Activated CD4-positive, alpha-beta T cell treated with anti-CD3 and anti-CD28 coated beads, Interleukin-2, amount 50 U/mL, for 1 hour (primary cell): Measurements from ENCODE around the gene MRTFB.
"Not testable (repeated sequence)": the region's sequence is repeated elsewhere in the genome, so short reads cannot be mapped to it uniquely, and the experiment has no call there.

Experiments used
- DNase-seq: peaks from one replicate; pipeline ENCODE4 v3.0.0-alpha.2; 2020

MRTFB gene

DNA sequence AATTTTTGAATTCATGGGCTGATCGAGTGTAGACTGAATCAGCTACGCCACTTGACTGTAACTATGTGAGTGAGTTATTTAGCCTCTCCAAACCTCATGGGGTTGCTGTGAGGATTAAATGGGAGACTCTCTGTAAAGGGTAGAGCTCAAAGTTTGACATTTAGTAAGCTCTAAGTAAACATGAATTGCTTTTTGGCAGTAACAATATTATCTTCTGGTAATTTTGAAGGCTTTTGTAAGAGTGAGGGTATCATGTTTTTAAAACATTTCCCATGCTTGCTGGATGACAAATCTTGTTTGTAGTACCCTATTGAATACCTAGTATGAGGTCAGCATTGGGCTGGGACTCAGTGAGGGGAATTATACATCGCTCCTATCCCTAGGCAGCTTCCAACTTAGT lies 35.3 kb downstream of the MRTFB start:
- DNase-seq: no peak

DNA sequence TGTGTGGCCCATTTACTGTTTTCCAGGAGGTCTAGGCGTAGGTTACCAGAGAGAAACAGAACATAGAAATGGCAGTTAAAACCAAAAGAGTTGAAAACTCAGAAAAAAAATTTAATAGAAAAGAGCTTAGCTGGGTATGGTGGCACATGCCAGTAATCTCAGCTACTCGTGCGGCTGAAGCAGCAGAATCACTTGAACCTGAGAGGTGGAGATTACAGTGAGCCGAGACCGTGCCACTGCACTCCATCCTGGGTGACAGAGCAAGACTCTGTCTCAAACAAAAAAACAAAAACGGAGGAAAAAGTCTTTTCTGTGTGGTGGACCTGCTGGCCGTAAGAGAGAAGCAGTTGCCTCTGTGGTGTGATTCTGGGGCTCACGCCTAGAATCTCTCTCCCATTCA lies 35.8 kb downstream of the MRTFB start:
- no peak for DNase-seq

DNA sequence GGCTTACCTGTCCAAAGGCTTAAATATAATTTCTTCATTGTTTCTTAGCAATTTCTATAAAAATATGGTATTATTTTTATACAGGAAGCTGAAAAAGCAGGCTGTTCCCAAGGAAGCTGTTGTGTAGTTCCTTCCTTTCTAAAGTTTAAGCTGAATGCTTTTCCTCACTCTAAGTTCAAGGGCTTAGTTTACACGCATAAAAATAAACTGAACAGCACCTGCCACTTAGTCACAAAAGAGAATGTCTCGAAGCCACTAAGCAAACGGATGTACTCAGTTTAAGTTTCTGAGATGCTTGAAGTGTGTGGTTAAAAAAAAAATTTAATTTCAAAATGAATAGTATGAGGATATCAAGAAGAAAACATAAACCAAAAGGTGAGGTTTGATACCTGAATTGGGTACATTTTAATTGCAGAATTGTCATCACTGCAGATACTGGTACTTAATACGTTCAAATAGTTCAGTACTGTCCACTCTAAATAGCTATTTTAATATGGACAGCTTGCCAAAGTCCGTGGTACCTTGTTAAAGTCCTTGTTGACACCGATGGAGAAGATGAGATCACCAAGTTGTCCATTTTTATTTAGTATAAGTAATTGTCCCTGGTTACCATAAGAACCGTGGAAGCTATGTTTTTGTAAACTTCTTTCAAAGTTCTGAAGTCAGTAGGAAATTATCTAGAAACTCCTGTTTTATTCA lies 38.1 kb downstream of the MRTFB start:
- no peak for DNase-seq

DNA sequence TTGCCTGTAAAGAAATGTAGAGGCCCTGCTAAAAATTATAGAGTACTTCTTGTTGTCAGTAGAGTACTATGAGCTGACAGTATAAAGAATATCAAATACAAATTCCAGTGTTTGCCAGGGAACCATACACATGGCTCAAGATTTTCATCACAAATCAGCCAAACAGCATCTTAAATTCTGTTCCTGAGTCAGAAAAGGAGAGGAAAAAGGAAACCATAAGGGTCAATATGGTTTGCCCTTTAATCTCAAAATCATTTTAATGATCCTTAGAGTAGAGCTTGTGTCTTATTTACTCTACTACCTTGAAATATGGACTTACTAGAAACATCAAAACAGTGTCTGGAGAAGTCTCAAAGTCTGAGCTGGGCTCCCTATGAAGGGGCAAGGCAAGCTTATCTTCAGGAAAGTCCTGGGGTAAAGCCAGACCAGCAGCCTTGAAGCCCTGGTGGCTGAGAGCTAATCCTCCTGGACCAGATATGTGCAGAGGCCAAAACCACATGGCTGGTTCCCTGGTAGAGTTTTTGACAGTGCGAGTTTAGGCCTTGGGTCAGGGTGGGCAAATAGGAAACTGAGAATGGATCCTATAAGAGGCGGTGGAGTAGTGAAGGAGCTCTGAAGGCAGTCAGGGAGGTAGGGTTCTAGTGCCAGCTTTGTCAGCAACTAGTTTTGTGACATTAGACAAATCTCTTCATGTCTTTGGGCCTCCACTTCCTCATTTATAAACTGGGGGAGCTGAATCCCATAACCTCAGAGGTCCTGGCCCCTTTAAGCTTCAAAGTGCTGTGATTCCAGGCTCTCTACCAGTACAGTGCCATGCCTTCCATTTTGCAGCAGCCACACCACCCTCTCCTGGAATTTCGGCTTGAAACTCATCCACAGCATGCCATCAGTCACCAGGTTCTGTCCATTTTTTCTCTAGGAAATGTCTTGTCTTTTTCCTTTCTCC lies 38.9 kb downstream of the MRTFB start:
- no peak for DNase-seq

DNA sequence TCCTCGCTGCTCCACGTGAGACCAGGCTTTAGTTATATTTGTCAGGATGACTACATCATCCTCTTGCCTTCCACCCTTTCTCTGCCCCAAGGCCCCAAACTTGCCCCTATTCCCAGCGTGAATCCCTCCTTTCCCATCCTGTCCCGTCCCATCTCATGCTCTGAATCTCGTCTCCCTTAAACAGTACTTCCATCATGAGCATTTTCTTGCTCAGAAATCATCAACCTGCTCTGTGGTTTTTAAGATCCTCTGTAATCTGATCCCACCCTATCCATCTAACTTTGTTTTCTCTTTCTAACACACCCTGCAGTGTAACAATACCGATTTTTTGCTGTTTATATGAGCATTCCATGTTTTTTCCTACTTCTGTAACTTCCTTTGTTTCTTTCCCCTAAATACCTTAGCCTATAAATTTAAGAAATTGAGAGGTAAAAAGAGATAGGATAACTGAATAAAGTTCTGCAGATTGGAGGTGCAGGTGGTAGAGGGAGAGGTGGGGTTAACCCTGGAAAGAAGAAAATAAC lies 39.7 kb downstream of the MRTFB start:
- DNase-seq: no peak

DNA sequence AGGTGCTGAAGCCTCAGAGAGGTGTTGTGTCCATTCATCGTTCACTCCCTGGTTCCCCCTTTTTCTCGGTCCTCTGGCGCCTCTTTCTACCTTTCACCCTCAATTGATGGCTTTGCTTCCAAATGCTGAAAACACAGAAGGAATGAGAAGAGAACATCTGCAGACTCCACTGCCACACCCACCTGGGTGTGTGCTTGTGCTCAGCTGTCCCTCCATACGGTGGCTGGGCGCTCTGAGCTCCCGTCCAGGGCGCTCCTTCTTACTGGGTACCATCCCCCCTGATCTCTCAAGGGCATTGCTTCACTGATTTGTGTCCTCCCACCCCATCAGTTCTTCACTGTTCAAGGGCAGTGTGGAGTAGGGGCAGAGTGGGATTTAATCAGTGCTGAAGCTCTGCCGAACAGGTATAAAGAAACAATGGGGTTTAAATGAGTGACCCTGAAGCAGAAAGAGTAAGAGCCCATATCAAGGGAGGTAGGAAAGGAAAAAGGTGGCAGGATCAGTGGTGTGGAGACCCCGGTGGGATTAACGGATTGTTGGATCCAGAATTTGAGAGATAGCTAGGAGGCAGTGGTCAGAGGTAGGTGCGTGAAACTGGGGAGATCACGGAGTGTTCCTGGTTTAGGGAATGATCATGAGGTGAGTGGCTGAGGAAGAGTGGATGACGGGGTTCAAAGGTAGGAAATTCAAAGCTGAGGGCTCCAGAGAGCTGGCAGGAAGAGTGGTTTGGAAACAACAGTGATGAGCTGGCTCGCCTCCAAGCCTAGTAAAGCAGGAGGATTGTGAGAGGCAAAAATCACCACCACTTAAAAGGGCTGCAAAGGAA lies 40.8 kb downstream of the MRTFB start:
- DNase-seq: no peak

DNA sequence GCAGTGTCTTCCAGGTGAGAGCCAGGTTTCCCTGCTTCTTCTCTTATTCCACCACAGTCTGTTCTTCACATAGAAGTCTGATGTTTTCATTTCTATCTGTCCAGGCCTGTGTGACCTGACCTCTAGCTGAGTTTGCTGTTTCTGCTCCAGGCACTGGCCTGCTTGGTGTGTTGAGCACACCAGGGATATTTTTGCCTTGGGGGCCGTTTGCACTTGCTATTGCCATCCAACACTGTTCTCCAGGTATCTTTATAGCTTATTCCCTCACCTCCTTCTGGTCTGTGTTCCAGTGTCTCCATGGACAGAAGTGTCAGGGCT lies 41.4 kb downstream of the MRTFB start:
- no peak for DNase-seq

DNA sequence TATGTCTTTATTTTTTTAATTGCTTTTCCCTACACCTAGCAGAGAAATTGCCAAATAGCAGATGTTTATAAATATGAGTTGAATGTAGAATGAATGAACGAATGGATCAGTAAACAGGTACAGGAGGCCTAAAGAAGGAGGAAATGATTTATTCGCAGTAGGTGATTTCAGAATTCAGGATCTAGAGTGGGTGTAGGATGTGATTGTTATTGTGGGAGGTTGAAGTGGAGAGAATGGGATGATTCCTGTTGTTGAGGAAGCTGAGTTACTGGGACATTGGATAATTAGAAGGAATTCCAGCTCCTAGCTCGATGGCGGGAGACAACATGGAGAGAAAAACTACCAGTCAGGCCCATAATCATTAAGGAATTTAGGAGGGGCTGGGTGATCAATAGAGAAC lies 42.2 kb downstream of the MRTFB start:
- no peak for DNase-seq

DNA sequence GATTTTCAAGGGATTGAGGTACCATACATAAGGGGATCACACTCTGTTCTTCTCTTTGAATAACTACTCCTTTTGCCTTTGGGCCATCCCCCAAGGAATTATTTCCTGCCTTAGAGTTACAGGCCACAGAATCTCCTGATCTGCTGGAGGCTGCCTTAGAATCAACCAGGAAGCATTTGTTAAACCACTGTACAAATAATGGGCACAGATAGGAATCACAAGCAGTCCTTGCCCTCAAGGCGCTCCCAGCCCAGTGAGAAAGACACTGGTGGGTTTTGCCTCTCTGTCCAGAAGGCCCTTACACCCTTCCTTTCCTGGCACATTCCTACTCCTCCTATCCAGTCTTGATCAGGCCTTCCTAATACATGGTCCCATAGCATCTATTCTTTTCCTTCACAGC lies 45.9 kb downstream of the MRTFB start:
- DNase-seq: no peak

DNA sequence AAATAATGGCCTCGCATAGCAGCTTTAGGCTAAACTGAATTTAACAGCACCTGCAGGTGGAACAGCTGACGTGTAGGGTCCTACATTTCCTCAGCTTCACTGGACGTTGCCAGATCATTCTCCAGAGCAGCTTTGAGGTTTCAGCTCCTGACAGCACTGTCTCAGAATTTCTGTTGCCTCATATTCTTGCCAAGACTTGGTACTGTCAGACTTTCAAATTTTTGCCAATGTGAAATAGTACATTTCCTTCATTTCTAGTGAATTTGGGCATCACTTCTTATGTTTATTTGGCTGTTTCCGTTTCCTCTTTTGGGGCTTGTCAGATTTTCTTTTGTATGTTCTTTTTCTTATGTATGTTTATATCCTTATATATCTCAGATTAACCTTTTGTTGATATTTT lies 48.7 kb downstream of the MRTFB start:
- DNase-seq: no peak

DNA sequence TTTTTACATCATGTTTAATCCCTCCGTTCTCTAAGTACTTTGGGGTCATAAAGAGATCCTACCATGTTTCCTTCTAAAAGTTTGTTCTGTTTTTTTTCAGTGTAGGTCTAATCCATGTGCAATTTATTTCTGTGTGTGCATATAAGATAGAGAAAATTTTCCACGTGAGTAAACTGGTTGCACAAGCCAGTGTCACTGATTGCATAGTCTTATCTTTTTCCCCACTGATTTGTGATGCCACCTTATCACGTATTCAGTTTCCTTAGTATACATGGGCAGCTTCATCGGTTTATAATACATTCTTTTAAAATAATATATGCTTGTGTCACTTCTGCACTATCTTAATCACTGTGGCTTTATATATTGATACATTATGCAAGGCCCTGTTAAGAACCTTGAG lies 49.2 kb downstream of the MRTFB start:
- no peak for DNase-seq

DNA sequence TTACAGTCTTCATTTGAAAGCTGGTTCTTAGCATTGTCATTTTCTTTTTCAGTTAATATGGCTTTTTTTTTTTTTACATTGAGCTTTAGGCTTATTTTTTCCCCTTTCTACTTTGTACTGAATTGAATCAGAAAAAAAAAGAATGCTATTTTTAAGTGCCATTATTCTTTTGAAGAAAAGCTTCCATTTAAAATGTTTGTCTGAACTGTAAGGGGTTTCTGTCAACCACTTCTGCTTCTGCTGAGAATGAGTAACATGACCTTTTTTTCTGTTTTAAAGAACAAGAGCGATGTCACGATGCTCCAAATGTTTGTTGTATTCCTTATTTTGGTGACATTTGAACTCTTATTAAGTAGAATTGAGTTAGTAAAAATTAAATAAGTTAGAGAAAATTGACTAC lies 50.0 kb downstream of the MRTFB start:
- no peak for DNase-seq

DNA sequence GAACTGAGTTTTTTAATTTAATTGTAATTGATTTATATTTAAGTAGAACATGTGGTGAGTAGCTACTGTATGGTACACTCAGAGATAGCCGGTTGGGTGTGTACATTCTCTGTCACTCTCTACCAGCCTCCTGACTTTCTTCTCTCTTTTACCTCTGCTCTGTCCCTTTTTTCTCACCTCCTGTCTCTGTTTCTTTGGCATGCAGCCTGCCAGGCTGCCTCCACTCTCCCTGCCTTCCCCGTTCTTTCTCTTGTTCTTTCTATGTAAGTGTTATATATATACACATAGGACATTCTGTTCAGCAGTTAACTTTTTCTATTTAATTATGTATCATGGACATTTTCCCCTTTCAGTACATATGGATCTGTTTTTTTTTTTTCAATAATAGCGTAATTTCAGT lies 50.8 kb downstream of the MRTFB start:
- DNase-seq: no peak

DNA sequence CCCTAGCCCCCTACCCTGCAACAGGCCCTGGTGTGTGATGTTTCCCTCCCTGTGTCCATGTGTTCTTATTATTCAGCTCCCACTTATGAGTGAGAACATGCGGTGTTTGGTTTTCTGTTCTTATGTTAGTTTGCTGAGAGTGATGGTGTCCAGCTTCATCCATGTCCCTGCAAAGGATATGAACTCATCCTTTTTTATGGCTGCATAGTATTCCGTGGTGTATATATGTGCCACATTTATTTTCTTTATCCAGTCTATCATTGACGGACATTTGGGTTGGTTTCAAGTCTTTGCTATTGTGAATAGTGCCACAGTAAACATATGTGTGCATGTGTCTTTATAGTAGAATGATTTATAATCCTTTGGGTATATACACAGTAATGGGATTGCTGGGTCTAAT lies 51.3 kb downstream of the MRTFB start:
- not testable (repeated sequence) for DNase-seq

DNA sequence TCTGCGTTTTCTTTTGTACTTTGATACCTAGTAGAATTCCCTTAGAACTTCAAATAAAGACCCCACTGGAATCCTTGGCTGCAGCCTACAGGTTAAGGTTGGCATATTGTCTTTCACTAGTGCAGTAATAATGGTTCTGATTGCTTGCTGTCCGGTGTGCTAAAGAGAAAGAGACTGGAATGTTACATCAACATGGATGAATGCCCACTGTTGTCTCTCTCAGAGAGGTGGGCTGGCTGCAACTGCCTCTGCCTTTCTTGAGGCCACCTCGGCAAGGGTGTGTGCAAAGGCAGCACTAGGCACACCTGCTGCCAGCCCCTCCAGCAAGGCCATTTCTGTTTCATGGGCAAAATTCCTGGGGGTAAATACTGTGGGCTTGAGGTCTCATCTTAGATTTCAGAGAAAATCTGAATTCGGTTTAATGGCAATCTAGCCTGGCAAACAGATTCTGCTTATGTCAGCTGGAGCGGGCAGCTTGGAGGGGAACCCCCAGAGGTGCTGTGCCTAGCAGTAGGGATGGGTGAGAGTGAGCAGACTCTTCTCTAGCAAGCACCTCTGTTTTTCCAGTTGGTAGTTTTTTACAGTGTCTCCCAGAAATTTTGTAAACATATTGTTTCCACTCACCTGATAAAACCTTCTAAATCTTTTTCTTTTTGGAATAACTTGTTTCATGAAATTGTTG lies 54.0 kb downstream of the MRTFB start:
- DNase-seq: no peak

DNA sequence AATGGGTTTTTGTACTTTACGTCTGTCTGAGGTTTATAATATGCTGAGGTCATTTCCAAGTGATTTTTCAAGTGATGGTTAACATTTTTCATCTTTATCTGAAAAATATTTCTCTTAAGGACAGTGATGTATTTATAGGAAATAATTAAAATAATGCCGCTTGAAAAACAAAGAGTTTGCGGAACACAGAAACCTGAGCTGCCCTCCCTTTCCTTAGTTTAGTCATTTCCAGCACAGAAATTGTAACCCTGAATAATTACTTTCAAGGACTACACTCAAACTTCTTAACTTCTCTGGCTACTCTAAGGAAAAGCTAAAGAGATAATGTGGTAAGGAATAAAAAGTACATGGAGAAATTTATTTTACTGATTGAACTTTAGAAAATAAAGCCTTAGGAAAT lies 54.6 kb downstream of the MRTFB start:
- no peak for DNase-seq

DNA sequence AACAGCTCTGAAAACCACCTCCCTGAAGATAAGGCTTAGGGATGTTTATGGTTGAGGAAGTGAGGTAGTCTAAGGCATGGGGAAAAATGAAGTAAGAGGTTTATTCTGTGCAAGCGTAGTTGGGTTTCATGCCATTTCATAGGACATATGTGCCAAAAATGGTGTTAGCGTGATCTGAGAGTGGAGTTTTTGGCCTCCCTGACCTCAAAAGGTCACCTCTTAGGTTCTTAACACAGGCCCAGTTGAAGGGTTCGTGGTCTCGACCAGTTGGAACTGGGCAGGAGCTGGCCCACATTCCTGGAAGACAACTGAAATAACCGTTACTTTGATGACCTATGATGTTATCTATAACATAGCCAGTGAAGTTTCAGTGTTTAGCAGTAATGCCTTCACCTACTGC lies 57.0 kb downstream of the MRTFB start:
- DNase-seq: no peak

DNA sequence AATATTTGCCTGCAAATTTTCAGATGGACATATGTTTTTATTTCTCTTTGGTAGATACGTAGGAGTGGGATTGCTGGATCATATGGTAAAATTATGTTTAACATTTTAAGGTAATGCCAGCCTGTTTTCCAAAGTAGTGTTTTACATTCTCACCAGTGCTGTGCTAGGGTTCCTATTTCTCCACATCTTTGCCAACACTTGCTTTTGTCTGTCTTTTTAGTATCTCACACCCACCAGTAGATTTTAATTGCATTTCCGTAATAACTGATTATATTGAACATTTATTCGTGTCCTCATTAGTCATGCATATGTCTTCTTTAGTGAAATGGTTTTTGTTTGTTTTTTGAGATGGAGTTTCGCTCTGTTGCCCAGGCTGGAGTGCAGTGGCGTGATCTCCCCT lies 58.4 kb downstream of the MRTFB start:
- DNase-seq: no peak

DNA sequence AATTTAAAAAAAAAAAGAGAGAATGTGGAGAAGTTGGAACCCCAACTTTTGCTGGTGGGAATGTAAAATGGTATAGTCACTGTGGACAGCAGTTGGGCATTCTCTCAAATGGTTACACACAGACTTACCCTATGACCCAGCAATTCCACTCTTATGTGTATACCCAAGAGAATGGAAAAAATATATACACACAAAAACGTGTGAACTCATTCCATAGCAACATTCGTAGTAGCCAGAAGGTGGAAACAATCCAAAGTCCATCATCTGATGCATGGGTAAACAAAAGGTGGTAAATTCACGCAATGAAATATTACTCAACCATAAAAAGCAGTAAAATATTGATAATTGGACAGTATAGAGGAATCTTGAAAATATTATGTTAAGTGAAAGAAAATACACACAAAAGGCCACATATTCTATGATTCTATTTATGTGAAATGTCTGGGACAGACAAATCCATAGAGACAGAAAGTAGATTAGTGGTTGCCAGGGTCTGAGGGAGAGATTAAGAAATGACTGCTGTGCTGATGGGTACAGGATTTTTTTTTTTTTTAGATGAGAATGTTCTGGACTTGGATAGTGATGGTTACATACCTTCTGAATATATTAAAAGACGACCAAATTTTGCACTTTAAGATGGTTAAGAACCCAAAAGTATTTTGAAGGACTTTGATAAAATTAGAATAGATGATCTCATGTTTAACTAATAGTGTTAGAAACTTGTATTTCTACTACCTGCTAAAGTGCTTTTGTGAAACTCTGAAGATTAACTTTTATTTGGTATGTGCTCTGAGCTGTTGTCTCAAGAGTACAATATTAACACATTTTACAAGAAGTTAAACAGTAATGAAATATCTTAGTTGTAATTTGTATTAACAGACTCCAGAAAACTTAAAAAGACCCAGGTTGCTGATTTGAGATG lies 60.9 kb downstream of the MRTFB start:
- DNase-seq: no peak

DNA sequence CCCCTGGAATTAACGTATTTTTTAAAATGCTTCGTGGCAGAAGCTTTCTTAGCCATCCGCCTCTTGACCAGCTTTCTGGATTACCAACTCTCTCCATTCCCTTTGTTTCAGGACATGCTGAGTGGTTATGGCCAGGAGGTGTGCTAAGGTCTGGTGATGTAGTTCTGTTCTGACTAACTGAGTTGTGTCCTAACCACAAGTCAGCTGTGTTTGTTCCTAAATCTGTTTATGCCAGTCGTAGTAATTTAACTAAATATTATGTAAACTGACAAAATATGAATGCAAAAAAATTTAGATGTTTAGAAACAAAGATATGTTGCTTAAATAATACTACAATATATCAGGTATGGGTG lies 61.6 kb downstream of the MRTFB start:
- no peak for DNase-seq

DNA sequence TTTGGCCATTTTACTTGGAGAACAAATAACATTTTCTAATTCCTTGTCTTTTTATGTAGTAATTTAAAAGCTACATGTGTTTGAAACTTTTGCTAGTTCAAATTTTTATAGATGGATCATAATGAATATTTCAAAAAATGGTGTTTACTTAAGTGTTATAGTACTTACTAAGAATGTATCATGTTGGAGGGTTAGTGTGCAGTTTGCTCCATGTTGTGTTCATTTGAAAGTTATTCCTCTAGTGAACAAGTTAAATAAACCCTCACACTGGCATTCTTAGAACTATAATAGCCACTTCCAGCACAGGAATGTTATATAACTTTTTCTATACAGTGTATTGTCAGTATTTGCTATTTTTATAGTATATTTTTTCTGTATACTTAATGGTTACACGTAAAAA lies 62.8 kb downstream of the MRTFB start:
- DNase-seq: no peak

DNA sequence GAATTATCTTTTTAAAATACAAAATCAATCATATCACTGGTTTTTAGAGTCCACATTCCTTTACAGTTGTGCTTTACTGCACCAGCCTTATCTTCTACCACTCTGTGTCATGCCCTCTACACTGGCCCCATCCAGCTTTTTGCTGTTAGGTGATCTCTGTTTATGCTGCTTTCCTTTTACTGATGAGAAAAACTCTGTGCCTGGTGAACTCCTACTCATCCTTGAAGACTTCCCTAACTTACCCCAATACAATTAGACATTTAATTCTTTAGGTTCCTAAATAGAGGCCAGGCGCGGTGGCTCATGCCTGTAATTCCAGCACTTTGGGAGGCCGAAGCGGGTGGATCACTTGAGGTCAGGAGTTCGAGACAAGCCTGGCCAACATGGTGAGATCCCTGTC lies 64.6 kb downstream of the MRTFB start:
- DNase-seq: no peak
